Mucosa of rectum (tissue), 2 donors: ENCODE results near the gene RTEL1.
"Not testable (repeated sequence)": the region's sequence is repeated elsewhere in the genome, so short reads cannot be mapped to it uniquely, and the experiment has no call there.

Experiments used
- H3K27ac ChIP-seq, 2 donors: one replicate each; pipeline ENCODE4 v1.7.0; 2013; ENCODE audit warnings: inconsistent platforms in 2 of 2, low read depth in 2 of 2, low read length in 2 of 2
- H3K27me3 ChIP-seq, 2 donors: one replicate each; pipeline ENCODE4 v1.7.0; 2013; ENCODE audit warnings: low read length in 2 of 2; ENCODE audit not compliant: control insufficient read depth in 2 of 2, insufficient read depth in 2 of 2
- H3K36me3 ChIP-seq, 2 donors: one replicate each; pipeline ENCODE4 v1.7.0; 2013; ENCODE audit warnings: low read length in 2 of 2; ENCODE audit not compliant: control insufficient read depth in 2 of 2, insufficient read depth in 2 of 2
- H3K4me1 ChIP-seq, 2 donors: one replicate each; pipeline ENCODE4 v1.7.0; 2013; ENCODE audit warnings: low read length in 2 of 2, mild to moderate bottlenecking in 1 of 2; ENCODE audit not compliant: control insufficient read depth in 2 of 2, insufficient read depth in 2 of 2
- H3K4me3 ChIP-seq, 2 donors: one replicate each; pipeline ENCODE4 v1.7.0; 2013; ENCODE audit warnings: low read length in 2 of 2
- H3K9ac ChIP-seq, 2 donors: one replicate each; pipeline ENCODE4 v1.7.0; 2013; ENCODE audit warnings: low read length in 2 of 2, low read depth in 1 of 2, mild to moderate bottlenecking in 1 of 2
- H3K9me3 ChIP-seq, 2 donors: one replicate each; pipeline ENCODE4 v1.7.0; 2013; ENCODE audit warnings: low read length in 2 of 2; ENCODE audit not compliant: control insufficient read depth in 2 of 2
- donor health status: healthy.
- donor health status: Normal muscosa, but diverticular disease.

Gene RTEL1

DNA sequence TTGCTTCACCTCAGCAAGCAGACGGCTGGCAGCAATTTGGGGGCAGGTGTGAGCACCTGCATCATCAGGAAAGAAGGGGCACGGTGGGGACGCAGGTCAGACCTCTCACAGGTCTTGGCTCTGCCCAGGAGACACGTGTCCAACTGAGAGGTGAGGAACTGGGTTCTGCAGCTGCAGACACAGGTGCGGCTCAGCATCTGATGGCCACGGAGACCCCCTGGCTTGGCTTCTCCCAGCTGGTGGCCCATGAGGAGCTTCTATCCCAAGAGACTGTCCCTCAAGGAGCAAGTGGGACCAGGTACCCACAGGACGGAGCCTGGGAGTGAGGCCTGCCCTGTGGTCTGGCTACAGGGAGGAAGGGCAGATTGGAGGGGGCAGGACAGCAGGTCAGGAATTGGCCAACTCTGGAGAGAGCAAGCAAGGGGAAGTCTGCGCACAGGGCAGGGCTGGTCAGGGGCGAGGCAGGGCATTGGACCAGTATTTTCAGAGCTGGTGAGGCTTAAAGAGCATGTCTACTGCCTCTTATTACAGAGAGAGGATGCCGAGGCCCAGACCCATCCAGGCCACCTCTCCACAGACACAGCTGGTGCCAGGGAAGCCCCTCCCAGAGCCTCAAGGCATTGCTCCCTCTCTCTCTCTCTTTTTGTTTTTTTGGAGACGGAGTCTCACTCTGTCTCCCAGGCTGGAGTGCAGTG, 9.1 kb upstream of the RTEL1 start:
- Histone ChIP-seq H3K9ac (no peak overlapping the region), H3K36me3 (no peaks in the 10 kb centered on the region), H3K9me3 (no peaks in the 10 kb centered on the region), H3K4me3 (no peak overlapping the region), H3K27ac (no peak overlapping the region), H3K4me1 (peaks cover 7% of the 10 kb centered on the region in 2 donors), H3K27me3 (peaks cover 6 to 12% of the 10 kb centered on the region in 2 donors)

DNA sequence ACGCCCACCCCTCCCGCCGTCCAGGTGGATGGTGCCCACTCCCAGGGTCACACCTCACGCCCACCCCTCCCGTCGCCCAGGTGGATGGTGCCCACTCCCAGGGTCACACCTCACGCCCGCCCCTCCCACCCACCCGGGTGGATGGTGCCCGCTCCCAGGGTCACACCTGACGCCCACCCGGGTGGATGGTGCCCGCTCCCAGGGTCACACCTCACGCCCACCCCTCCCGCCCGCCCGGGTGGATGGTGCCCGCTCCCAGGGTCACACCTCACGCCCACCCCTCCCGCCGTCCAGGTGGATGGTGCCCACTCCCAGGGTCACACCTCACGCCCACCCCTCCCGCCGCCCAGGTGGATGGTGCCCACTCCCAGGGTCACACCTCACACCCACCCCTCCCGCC, 7.6 kb upstream of the RTEL1 start:
- H3K4me3 ChIP-seq: not testable (repeated sequence)

DNA sequence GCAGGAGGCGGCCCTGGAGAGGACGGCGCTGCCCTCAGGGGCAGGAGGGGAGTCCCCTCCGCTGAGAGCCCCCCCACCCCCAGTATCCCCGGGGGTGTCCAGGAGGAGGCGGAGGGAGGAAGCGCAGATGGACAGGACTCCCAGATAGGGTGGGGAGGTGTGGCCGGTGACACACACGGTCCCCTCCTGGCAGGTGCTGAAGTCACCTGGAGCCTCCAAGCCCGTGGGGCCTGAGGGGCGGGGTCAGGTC, 6.2 kb upstream of the RTEL1 start:
- no peak overlapping the region for H3K4me3 ChIP-seq
- no peaks in the 10 kb centered on the region for H3K36me3 ChIP-seq
- no peaks in the 10 kb centered on the region for H3K9me3 ChIP-seq
- no peak overlapping the region for H3K27ac ChIP-seq
- no peak overlapping the region for H3K9ac ChIP-seq
- H3K27me3 ChIP-seq: peaks cover 11 to 15% of the 10 kb centered on the region in 2 donors
- peaks cover 7 to 10% of the 10 kb centered on the region in 2 donors for H3K4me1 ChIP-seq

More for the DNA sequence above, 7.6 kb upstream of the RTEL1 start:
- Histone ChIP-seq H3K4me1 (peaks cover 7 to 10% of the 10 kb centered on the region in 2 donors), H3K27me3 (peaks cover 13 to 15% of the 10 kb centered on the region in 2 donors)
- not testable (repeated sequence) for H3K9ac ChIP-seq, H3K27ac ChIP-seq, H3K9me3 ChIP-seq, H3K36me3 ChIP-seq

DNA sequence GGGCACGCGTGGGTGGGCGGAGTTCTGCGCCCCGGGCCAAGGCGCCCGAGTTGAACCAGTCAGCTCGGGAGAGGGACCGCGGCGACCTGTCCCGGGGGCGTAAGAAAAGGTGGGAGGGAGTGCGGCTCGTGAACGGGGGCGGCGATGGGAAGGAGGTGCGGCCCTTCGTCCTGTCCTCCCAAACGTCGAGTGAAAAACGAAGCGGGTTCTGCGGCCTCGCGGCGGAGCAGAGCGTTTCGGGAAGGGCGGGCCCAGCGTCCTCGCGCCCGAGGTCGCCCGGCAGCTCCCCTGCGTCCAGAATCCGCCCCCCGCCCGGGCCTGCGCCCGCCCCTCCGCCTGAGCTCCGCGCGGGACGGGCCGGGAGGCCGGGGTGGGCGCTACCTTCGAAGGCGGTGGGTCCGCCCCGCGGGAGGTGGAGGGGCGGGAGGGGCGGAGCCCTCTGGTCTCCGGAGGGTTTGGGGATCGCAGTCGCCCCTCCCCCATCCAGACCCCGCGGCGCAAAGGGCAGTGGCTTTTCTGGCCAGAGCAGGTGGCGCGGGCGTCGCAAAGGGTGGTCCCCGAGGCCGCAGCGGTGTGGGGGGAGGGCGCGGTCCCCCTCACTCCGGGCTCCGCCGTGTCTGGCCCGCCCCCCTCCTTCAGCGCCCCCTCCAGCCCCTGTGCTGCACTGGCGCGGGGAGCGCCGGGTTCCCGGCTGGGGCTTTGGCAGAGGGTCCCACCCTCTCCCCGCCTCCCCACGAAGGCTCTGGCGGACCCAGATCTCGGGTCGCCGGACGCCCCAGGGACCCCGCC, 5.7 kb upstream of the RTEL1 start:
- Histone ChIP-seq H3K27me3 (peaks cover 11 to 15% of the 10 kb centered on the region in 2 donors), H3K9ac (peak overlapping the region in 1 of 2 donors; percentile 7), H3K36me3 (no peaks in the 10 kb centered on the region), H3K4me3 (peak overlapping the region; percentile 13 to 37), H3K9me3 (no peaks in the 10 kb centered on the region), H3K4me1 (peaks cover 7 to 10% of the 10 kb centered on the region in 2 donors), H3K27ac (no peak overlapping the region)

DNA sequence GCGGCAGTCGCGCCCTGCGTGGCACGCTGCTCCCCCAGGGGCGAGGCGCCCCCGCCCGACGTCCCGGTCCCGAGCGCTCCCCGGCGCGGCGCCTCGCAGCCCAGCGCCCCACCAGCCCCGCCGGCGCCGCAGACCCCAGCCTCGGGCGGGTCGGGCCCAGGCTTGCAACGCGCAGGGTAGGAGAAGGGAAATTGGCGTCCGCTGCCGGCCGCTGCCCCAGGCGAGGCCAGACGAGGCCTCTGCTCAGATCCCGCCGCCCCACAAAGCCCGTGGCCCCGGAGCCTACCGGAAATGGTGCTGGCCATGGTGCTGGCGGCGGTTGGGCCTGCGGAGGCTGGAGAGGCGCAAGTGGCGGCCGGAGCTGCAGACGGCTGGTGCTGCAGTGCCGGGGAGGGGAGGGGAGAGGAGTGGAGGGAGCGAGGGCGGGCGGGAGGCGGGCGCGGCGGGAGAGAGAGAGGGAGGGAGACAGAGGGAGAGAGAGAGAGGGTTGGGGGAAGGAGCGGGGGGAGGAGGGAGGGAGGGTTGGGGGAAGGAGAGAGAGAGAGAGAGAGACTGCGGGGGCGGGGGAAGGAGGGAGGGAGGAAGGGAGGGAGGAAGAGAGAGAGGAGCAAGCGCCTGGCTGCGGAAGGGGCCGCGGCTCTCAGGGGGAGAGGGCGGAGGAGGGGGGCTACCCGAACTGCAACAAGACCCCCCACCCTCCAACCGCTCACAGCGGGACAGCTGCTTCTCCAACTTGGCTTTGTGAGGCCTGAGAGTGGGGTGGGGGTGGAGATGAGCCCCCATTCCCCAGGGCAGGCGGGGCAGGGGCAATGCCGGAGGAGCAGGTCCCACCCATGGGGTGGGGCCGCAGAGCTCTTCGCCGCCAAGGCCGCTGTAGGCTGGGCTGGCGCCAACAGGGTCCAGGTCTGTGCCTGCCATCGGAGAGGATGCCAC, 4.8 kb upstream of the RTEL1 start, which contains the start of gene STMN3:
Gene STMN3, minus strand, starts transcription at position 384 of the 933 bp plus-strand sequence. Its CDS starts 79 bp downstream, at position 305.
- Histone ChIP-seq H3K36me3 (no peaks in the 10 kb centered on the region), H3K9ac (peak within 1 kb of the TSS in 1 of 2 donors; percentile 7)

DNA sequence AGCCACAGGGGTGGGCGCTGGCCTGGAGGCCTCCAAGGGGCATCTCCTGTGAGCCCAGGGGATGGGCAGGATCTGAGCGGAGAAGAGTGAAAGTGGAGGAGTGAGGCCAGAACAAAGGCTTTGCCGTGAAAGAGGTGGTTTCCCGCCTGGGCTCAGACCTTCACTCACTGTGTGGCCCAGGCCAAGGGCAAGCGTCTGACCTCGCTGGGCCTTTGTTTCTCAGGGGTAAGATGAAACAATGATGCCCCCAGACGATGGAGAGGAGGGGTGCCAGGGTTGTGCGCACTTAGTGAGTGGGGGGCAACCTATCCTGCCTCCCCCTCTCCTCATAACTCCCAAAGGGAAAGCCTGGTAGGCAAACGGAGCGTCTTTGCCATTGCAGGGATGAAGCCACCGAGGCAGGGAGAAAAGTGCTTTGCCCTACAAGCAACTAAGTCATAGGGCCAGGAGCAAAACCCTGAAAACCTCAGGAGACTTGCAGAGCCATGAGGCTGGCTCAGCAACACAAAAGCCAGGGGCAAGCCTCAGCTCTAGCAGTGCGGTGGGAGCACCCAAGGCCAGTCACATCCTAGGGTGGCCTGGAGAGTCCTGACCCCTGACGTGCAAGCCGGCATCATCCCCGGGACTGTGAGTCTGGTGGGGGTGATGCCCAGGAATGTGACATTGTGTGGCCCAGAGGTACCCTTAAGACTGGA, 4.0 kb upstream of the RTEL1 start:
- peaks cover 20 to 21% of the 10 kb centered on the region in 2 donors for H3K4me1 ChIP-seq
- peak overlapping the region in 1 of 2 donors; percentile 50 for H3K4me3 ChIP-seq
- H3K9me3 ChIP-seq: no peaks in the 10 kb centered on the region
- no peak overlapping the region for H3K9ac ChIP-seq
- peak overlapping the region in 1 of 2 donors; percentile 38 for H3K27ac ChIP-seq
- peaks cover 11 to 15% of the 10 kb centered on the region in 2 donors for H3K27me3 ChIP-seq
- H3K36me3 ChIP-seq: no peaks in the 10 kb centered on the region

More for the DNA sequence above, 4.8 kb upstream of the RTEL1 start, which contains the start of gene STMN3:
- Histone ChIP-seq H3K27ac (peak within 1 kb of the TSS; percentile 27 to 38), H3K4me1 (peaks cover 13 to 15% of the 10 kb centered on the region in 2 donors), H3K4me3 (peak within 1 kb of the TSS; percentile 37 to 50), H3K9me3 (no peaks in the 10 kb centered on the region), H3K27me3 (peaks cover 11 to 15% of the 10 kb centered on the region in 2 donors)

DNA sequence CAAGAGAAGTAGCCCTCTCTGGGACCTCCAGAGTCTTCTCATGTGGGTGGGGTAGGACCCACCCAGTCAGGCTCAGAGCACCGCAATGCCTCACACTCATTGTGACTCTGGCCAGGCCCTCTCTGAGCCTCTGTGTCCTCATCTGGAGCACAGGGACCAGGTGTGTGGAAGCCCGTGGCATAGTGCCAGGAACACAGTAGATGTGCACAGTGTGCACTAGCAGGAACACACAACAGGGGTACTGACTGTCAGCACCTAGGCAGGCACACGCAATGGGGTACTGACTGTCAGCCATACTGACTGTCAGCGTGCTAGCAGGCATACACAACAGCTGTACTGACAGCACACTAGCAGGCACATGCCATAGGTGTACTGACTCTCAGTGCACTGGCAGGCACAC, 2.9 kb upstream of the RTEL1 start:
- Histone ChIP-seq H3K27ac (no peak overlapping the region), H3K4me3 (no peak overlapping the region), H3K27me3 (peaks cover 11 to 15% of the 10 kb centered on the region in 2 donors), H3K36me3 (no peaks in the 10 kb centered on the region), H3K9ac (no peak overlapping the region), H3K4me1 (peaks cover 24 to 25% of the 10 kb centered on the region in 2 donors), H3K9me3 (no peaks in the 10 kb centered on the region)

DNA sequence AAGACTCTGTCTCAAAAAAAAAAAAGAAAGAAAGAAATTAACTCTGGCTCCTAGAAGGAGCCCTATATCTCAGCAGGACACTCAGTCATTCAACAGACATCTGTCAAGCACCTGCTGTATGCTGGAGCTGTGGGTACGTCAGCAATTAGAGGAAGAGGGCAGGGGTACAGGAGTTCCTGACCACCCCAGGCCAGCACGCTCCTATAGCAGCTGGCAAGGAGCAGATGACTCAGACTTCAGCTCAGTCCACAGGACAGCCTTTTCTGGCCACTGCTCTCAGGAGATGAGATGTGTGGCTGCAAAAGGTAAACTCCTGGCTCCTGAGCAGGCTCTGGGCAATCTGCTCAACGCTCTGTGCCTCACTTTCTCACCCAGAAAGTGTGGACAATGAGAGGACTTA, 1.7 kb upstream of the RTEL1 start:
- H3K4me1 ChIP-seq: peaks cover 24 to 25% of the 10 kb centered on the region in 2 donors
- H3K27ac ChIP-seq: no peak overlapping the region
- H3K27me3 ChIP-seq: peaks cover 9 to 10% of the 10 kb centered on the region in 2 donors
- peaks cover 0 to 4% of the 10 kb centered on the region in 2 donors for H3K36me3 ChIP-seq
- H3K4me3 ChIP-seq: no peak overlapping the region
- no peak overlapping the region for H3K9ac ChIP-seq
- H3K9me3 ChIP-seq: no peaks in the 10 kb centered on the region

DNA sequence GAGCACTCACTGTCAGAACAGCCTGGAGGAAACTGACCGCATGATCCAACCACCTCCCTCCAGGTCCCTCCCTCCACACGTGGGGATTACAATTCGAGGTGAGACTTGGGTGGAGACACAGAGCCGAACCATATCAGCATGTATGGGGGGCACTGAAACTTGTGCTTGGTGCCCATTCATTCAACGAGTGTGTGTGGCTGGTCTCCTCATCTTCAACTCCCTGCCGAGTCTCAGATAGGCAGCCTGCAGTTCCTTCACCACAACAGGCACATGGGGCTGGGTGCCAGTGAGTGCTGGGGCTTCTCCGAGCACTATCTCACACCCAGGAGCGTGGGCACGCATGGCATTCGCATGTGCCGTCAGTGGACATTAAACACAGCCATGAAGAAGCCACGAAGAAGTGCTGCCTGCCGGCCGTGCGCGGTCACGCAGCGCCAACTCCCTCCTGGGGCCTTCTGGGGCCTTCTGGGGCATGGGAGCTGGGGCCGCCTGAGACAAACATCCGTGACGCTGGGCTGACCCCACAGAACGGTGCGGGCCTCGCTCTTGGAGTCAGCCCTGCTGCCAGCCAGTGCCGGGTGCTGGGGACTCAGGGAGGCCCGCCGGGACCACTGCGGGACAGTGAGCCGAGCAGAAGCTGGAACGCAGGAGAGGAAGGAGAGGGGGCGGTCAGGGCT, 714 bp upstream of the RTEL1 start:
- H3K36me3 ChIP-seq: peaks cover 5 to 13% of the 10 kb centered on the region in 2 donors
- peaks cover 3 to 7% of the 10 kb centered on the region in 2 donors for H3K27me3 ChIP-seq
- H3K4me3 ChIP-seq: peak overlapping the region; percentile 93 to 94
- peak overlapping the region; percentile 79 to 84 for H3K27ac ChIP-seq
- peak overlapping the region in 1 of 2 donors; percentile 67 for H3K9ac ChIP-seq
- no peaks in the 10 kb centered on the region for H3K9me3 ChIP-seq
- peaks cover 23 to 25% of the 10 kb centered on the region in 2 donors for H3K4me1 ChIP-seq
